ENCODE results near the gene CFAP54.

Gene CFAP54

DNA sequence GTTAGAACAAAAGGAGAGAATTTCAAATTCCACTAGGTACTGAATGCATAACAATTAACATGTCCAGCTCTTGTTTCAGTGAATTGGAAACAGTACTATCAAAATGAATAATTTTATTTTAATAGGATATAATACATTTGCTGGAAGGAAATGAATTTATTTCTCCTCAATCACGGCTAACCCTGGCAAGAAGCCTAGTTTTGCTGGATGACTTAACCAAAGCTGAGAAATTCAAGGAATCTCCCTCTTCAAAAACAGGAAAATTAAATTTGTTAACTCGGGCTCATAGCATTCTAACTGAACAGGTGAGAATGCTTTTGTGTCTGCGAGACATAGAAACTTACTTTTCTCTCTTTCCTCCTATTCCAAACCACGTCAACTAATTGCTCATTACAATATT is 254.2 kb downstream of the CFAP54 start:
- DNase-seq (ENCODE audit: low spot score) = no peak
- Histone ChIP-seq H3K4me3 (no peak overlapping the region), H3K27ac (no peak overlapping the region)
- TF ChIP-seq, protein P1, sequence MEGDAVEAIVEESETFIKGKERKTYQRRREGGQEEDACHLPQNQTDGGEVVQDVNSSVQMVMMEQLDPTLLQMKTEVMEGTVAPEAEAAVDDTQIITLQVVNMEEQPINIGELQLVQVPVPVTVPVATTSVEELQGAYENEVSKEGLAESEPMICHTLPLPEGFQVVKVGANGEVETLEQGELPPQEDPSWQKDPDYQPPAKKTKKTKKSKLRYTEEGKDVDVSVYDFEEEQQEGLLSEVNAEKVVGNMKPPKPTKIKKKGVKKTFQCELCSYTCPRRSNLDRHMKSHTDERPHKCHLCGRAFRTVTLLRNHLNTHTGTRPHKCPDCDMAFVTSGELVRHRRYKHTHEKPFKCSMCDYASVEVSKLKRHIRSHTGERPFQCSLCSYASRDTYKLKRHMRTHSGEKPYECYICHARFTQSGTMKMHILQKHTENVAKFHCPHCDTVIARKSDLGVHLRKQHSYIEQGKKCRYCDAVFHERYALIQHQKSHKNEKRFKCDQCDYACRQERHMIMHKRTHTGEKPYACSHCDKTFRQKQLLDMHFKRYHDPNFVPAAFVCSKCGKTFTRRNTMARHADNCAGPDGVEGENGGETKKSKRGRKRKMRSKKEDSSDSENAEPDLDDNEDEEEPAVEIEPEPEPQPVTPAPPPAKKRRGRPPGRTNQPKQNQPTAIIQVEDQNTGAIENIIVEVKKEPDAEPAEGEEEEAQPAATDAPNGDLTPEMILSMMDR (IDR thresholded peaks at IDR 0.05) = no peak

DNA sequence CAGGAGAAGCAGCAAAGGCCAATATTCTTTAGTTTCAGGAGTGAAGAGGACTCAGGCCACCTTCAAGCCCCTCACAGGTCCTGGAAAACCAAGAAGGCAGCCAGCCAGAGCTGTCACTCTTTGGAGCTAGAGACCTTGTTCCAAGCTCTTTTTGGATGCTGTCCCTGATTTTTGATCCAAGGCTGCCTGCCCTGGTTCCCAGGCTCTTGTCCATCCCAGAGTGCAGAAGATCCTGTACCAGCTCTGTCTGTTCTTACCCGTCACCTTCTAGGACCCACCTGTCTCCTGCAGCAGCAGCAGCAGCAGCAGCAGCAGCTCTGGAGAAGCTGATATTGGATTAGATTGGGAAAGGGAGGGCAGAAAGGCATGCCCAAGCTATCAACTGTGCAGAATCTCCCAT is 260.6 kb downstream of the CFAP54 start:
- DNase-seq (ENCODE audit: low spot score) = no peak
- TF ChIP-seq, protein P1 (IDR thresholded peaks at IDR 0.05) = no peak
- Histone ChIP-seq H3K4me3 (no peak overlapping the region), H3K27ac (no peak overlapping the region)

DNA sequence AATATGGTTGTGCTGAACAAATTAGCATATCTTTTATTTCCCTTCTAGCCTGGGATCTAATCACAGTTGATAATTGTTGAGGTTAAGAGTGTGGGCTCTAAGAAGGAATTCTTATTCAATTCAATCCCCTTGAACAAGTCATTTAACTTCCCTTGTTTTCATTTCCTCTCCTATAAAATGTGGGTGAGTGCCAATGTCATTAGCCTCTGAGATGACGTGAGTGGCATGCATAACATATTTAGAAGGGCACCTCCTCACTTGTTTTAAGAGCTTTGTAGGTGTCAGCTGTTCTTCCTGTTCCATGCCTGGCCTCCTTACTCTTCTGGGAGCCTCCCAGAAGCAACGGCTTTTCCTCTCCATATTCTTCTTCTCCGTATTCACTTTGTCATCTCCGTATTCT is 262.2 kb downstream of the CFAP54 start:
- no peak overlapping the region for H3K27ac ChIP-seq
- DNase-seq (ENCODE audit: low spot score) = no peak
- TF ChIP-seq, protein P1 (IDR thresholded peaks at IDR 0.05) = no peak
- no peak overlapping the region for H3K4me3 ChIP-seq

DNA sequence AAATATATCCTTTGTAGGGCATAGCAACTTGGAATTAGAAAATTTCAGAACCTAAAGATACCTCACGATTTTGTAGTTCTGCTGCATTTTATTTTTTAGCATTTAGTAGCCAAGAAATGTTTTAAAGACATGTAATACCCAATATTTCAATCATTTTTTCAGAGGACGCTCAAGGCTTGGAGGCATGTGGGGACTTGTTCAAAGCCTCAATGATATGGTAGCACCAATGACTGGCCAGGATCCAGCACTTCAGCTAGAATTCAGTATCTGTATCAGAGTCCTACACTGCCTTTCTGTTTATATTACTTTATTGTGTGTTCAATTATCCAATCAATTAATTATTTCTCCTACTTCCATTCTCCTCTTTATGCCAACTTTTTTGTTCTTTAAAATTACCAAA is 262.8 kb downstream of the CFAP54 start:
- TF ChIP-seq, protein P1 (IDR thresholded peaks at IDR 0.05) = no peak
- DNase-seq (ENCODE audit: low spot score) = no peak
- Histone ChIP-seq H3K4me3 (no peak overlapping the region), H3K27ac (no peak overlapping the region)

DNA sequence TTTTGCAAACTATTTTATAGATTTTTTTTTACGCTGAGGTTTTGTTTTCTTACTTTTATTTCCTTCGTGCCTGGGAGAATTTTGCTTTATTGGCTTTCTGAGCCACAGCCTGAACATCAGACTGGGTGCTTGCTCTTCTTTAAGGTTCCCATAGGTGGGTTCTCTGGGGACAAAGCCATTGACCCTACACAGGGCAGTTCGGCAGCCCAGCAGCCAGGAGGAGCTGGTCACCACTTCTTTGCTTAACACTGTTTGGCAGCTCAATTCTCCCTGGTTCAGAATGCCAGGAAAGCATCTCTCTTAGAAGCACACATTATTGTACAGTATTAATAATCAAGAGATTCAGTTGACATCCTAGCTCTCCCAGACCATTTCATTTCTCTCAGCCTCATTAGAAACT is 276.9 kb downstream of the CFAP54 start:
- TF ChIP-seq, protein P1 (IDR thresholded peaks at IDR 0.05) = no peak
- no peak for DNase-seq (ENCODE audit: low spot score)

DNA sequence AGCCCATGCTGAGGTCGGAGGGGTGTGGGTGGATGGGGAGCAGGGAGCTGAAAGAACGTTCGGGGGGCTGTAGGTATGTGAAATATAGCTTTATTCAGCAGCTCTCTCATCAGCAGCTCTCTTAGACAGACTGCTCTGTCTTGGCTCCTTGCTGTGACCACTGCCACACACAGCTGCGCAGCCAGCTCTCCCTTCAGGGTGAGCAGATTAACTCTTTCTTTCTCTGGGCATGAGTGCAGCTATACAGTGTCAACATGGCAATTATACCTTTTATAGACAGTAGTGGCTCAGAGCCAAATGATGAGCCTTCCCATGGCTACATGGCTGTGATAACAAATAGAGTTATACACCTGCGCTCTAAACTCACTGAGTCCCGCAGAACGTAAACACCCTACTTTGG is 280.0 kb downstream of the CFAP54 start:
- TF ChIP-seq, protein P1 (IDR thresholded peaks at IDR 0.05) = no peak
- H3K4me3 ChIP-seq = no peak overlapping the region
- H3K27ac ChIP-seq = no peak overlapping the region
- DNase-seq (ENCODE audit: low spot score) = no peak

More for the DNA sequence above, 276.9 kb downstream of the CFAP54 start:
- Histone ChIP-seq H3K27ac (no peak overlapping the region), H3K4me3 (no peak overlapping the region)

DNA sequence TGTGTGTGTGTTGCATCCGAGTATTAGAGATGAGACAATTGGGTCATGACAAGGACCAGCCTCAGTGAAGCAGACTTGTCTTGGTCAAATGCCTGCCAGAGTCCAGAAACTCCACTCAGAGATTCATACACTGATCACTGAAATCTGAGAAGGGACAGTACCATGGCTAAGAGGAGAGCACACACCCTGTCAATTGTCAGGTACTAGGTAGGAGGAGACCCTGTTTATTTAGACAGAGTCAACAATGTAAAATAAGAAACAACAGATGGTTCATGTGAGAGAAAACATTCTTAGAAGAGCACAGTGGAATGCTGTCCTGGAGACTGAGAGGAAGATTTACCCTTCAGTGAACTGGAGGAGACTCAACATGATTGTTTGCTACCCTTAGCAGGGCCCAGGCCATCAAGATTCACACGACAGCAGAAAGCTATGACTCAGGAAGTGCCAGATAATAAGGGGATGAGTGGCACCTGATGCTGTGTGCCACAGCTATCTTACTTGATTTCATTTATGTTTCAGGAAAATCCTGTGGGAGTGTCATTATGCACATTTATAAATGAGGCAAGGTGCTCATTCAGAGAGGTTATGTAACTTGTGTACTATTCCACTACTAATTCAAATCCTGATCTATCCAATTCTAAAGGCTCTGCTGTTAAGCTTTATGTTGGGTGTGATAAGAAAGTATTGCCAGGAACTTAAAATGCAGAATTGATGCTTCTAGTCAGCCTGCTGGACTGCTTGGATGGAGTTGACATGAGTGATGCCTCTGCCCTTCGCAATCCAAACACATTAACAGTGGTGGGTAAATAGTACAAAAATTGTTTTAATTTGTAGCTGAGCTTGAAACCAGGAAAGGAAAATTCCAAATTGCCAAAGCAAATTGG is 281.1 kb downstream of the CFAP54 start:
- Histone ChIP-seq H3K4me3 (no peak overlapping the region), H3K27ac (no peak overlapping the region)
- no peak for DNase-seq (ENCODE audit: low spot score)
- TF ChIP-seq, protein P1 (IDR thresholded peaks at IDR 0.05) = no peak
